Measurements from ENCODE around the gene NUDT3.

NUDT3 gene

GRCh38 chr6:34242252-34243130, 150.0 kb downstream of the NUDT3 start:
- no peak overlapping the region for H3K4me3 ChIP-seq (ENCODE audit: low read length)
- no peaks in the 10 kb centered on the region for H3K9me2 ChIP-seq (replicated peaks; ENCODE audit: insufficient read depth, low read length)
- H3K27ac ChIP-seq (ENCODE audit: low read length): no peak overlapping the region
- no peak overlapping the region for H3K9ac ChIP-seq (ENCODE audit: low read length)
- no peak overlapping the region for H3K4me2 ChIP-seq (ENCODE audit: low read depth, low read length)
- no peaks in the 10 kb centered on the region for H3K27me3 ChIP-seq (replicated peaks; ENCODE audit: insufficient read depth, low read length)
- no peak overlapping the region for H2AFZ ChIP-seq (ENCODE audit: low read length)
- no peak for DNase-seq
- TF ChIP-seq CTCF (IDR thresholded peaks at IDR 0.05; ENCODE audit: low read length): no peak
- no peak for TF ChIP-seq EZH2phosphoT487 (IDR thresholded peaks at IDR 0.05; ENCODE audit: low read length)
- TF ChIP-seq EZH2 (optimal IDR thresholded peaks at IDR 0.05; ENCODE audit: low read depth, low read length): no peak
- H3K79me2 ChIP-seq (ENCODE audit: low read length): peaks cover 57% of the 10 kb centered on the region
- H4K20me1 ChIP-seq (ENCODE audit: insufficient read depth, low read length): 0 out of 2 replicates have a peak, but pooled peaks cover 3% of the 10 kb centered on the region
- H3K4me1 ChIP-seq (ENCODE audit: low read length): 0 out of 2 replicates have a peak, but pooled peaks cover 5% of the 10 kb centered on the region
- no peaks in the 10 kb centered on the region for H3K9me3 ChIP-seq (replicated peaks; ENCODE audit: insufficient read depth, low read length)
- H3F3A ChIP-seq (ENCODE audit: insufficient read depth, low read length): peaks cover 26% of the 10 kb centered on the region
- peaks cover 5% of the 10 kb centered on the region; the same call in 1 of the 2 replicates for H3K36me3 ChIP-seq (replicated peaks; ENCODE audit: insufficient read depth, low read length)

GRCh38 chr6:34241351-34242215, 150.9 kb downstream of the NUDT3 start:
- H3K27ac ChIP-seq (ENCODE audit: low read length): no peak overlapping the region
- DNase-seq: no peak
- H3K36me3 ChIP-seq (replicated peaks; ENCODE audit: insufficient read depth, low read length): peaks cover 5% of the 10 kb centered on the region; the same call in 1 of the 2 replicates
- H3K4me1 ChIP-seq (ENCODE audit: low read length): 0 out of 2 replicates have a peak, but pooled peaks cover 5% of the 10 kb centered on the region
- no peaks in the 10 kb centered on the region for H3K9me2 ChIP-seq (replicated peaks; ENCODE audit: insufficient read depth, low read length)
- no peaks in the 10 kb centered on the region for H3K27me3 ChIP-seq (replicated peaks; ENCODE audit: insufficient read depth, low read length)
- no peaks in the 10 kb centered on the region for H3K9me3 ChIP-seq (replicated peaks; ENCODE audit: insufficient read depth, low read length)
- no peak overlapping the region for H3K4me2 ChIP-seq (ENCODE audit: low read depth, low read length)
- peaks cover 57% of the 10 kb centered on the region for H3K79me2 ChIP-seq (ENCODE audit: low read length)
- 0 out of 2 replicates have a peak, but pooled peaks cover 3% of the 10 kb centered on the region for H4K20me1 ChIP-seq (ENCODE audit: insufficient read depth, low read length)
- H3F3A ChIP-seq (ENCODE audit: insufficient read depth, low read length): peaks cover 17% of the 10 kb centered on the region
- H3K9ac ChIP-seq (ENCODE audit: low read length): no peak overlapping the region
- no peak for TF ChIP-seq EZH2phosphoT487 (IDR thresholded peaks at IDR 0.05; ENCODE audit: low read length)
- TF ChIP-seq EZH2 (optimal IDR thresholded peaks at IDR 0.05; ENCODE audit: low read depth, low read length): no peak
- no peak overlapping the region for H3K4me3 ChIP-seq (ENCODE audit: low read length)
- H2AFZ ChIP-seq (ENCODE audit: low read length): no peak overlapping the region

GRCh38 chr6:34240329-34241248, 151.9 kb downstream of the NUDT3 start:
- Histone ChIP-seq H2AFZ (ENCODE audit: low read length) (no peak overlapping the region), H3K9me3 (replicated peaks; ENCODE audit: insufficient read depth, low read length) (no peaks in the 10 kb centered on the region), H4K20me1 (ENCODE audit: insufficient read depth, low read length) (0 out of 2 replicates have a peak, but pooled peaks cover 3% of the 10 kb centered on the region), H3K27me3 (replicated peaks; ENCODE audit: insufficient read depth, low read length) (no peaks in the 10 kb centered on the region), H3K9me2 (replicated peaks; ENCODE audit: insufficient read depth, low read length) (no peaks in the 10 kb centered on the region), H3K9ac (ENCODE audit: low read length) (no peak overlapping the region), H3K79me2 (ENCODE audit: low read length) (peaks cover 57% of the 10 kb centered on the region), H3K4me2 (ENCODE audit: low read depth, low read length) (no peak overlapping the region), H3K27ac (ENCODE audit: low read length) (no peak overlapping the region), H3K4me3 (ENCODE audit: low read length) (no peak overlapping the region), H3K4me1 (ENCODE audit: low read length) (0 out of 2 replicates have a peak, but pooled peaks cover 10% of the 10 kb centered on the region), H3K36me3 (replicated peaks; ENCODE audit: insufficient read depth, low read length) (peaks cover 5% of the 10 kb centered on the region; the same call in 1 of the 2 replicates), H3F3A (ENCODE audit: insufficient read depth, low read length) (peaks cover 11% of the 10 kb centered on the region; the same call in 1 of the 2 replicates)
- DNase-seq: no peak
- no peak for TF ChIP-seq EZH2phosphoT487 (IDR thresholded peaks at IDR 0.05; ENCODE audit: low read length)
- TF ChIP-seq EZH2 (optimal IDR thresholded peaks at IDR 0.05; ENCODE audit: low read depth, low read length): no peak
- TF ChIP-seq CTCF (IDR thresholded peaks at IDR 0.05; ENCODE audit: low read length): no peak
